Endometrial microvascular endothelial cells (primary cell): ENCODE data around the gene COPS6. TPM values are rescaled to one million over a fixed set of nuclear protein-coding genes. Genes with fewer than 3 reads are reported as not detected.
"Not testable (repeated sequence)": the region's sequence is repeated elsewhere in the genome, so short reads cannot be mapped to it uniquely, and the experiment has no call there.

Source experiments
- in situ Hi-C: cut with HindIII; loops from 2 replicates; pipeline ENCODE4 v1.10.0; 2017; ENCODE audit warnings: low sequenced_read_pairs, low pct_unique_long_range_greater_than_20kb; ENCODE audit errors: inconsistent ontology term
- total RNA-seq: library from RNA; depleted of rRNA; stranded (reverse); fragments of >200 nt; gene quantifications from one replicate; pipeline ENCODE4 v1.2.3, GENCODE V29; 2015; ENCODE audit errors: inconsistent ontology term

Gene COPS6
- total RNA-seq, 1 donor from 2014 or later: 158 TPM

GRCh38 chr7:100120733-100121036 is 31.9 kb downstream of the COPS6 start:
- in situ Hi-C loops: no loop called here

GRCh38 chr7:100122067-100122466 is 33.3 kb downstream of the COPS6 start:
- in situ Hi-C loops: no loop called here

GRCh38 chr7:100122568-100122967 is 33.8 kb downstream of the COPS6 start:
- in situ Hi-C loops: no loop called here

GRCh38 chr7:100124301-100125230 is 35.8 kb downstream of the COPS6 start:
- in situ Hi-C loops: no loop called here

- in situ Hi-C loops: no loop called here
These were observed 37.6 kb downstream of the COPS6 start for GRCh38 chr7:100126239-100126930.

- in situ Hi-C loops: no loop called here
These were observed 38.4 kb downstream of the COPS6 start, which contains the start of gene MBLAC1 for GRCh38 chr7:100126931-100127865. MBLAC1 (plus strand) TSS chr7:100126967; CDS start chr7:100127396, 429 bp downstream.

GRCh38 chr7:100127866-100128636 is 39.3 kb downstream of the COPS6 start:
- in situ Hi-C loops: no loop called here

- in situ Hi-C loops: no loop called here
These were observed 39.8 kb downstream of the COPS6 start for GRCh38 chr7:100128637-100128963.

GRCh38 chr7:100130220-100130607 is 41.4 kb downstream of the COPS6 start:
- in situ Hi-C loops: not testable (repeated sequence)

- in situ Hi-C loops: no loop called here
These were observed 42.1 kb downstream of the COPS6 start for GRCh38 chr7:100130608-100131453.

GRCh38 chr7:100132126-100132525 is 43.4 kb downstream of the COPS6 start:
- in situ Hi-C loops: no loop called here

- in situ Hi-C loops: no loop called here
These were observed 44.0 kb downstream of the COPS6 start for GRCh38 chr7:100132697-100133151.

- in situ Hi-C loops: no loop called here
These were observed 49.3 kb downstream of the COPS6 start for GRCh38 chr7:100137851-100138760.

- in situ Hi-C loops: no loop called here
These were observed 52.8 kb downstream of the COPS6 start for GRCh38 chr7:100141555-100141949.
